CD1c-positive myeloid dendritic cell (primary cell): ENCODE measurements around the gene PLAGL2.

ENCODE experiments used
- DNase-seq: peaks from one replicate; pipeline ENCODE4 v3.0.0-alpha.2; 2016; ENCODE audit errors: extremely low spot score

The PLAGL2 gene

DNA sequence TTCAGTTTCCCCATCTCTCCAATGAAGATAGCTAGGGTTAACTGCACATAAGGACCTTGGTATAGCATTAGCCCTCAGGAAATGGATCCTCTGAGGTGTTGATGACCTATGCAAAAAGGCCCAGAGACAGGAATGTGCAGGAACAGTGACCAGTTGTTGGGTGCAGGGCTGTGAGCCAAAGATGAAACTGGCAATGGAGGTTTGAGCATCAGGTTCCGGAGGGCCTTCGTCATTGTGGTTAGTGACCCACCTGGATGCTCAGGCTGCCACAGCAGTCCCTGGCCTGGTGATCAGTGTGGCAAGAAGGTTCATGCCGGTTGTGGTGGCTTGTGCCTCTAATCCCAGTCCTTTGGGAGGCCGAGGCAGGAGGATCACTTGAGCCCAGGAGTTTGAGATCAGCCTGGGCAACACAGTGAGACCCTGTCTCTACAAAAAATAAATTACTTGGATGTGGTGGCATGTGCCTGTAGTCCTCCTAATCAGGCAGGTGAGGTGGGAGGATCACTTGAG is 54.3 kb downstream of the PLAGL2 start:
- DNase-seq: no peak

DNA sequence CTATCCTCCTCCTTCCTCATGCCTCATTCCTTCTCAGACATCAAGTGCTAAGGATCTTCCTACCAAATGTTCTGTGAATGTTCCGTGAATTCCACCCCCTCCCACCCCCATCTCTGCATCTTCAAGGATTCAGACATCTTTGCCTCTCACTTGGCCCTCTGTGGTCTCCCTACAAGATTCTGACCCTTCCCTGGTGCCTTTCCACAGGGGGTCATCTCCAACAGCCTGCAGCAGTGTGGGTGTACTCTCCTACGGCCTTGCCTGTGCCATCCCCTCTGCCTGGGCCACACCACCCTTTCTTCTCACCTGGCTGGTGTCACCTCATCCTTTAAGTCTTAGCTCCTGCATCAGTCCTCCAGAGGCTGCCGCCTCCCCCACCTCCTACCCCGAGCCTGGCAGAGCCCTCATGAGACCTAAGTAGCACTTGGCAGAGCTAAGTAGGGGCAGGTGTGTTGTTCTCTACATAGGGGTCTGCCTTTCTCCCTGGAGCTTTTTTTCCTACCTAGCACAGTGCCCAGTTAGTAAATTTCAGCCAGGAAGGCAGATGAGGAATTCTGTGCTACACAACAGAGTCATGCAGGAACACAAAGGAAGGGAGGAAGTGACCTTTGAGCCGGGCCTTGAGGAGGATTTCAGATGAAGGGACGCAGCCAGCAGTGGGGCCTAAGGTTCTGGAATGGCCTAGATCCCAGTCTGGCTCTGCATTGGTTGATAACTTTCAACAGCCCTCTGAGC is 55.0 kb downstream of the PLAGL2 start:
- DNase-seq: no peak

DNA sequence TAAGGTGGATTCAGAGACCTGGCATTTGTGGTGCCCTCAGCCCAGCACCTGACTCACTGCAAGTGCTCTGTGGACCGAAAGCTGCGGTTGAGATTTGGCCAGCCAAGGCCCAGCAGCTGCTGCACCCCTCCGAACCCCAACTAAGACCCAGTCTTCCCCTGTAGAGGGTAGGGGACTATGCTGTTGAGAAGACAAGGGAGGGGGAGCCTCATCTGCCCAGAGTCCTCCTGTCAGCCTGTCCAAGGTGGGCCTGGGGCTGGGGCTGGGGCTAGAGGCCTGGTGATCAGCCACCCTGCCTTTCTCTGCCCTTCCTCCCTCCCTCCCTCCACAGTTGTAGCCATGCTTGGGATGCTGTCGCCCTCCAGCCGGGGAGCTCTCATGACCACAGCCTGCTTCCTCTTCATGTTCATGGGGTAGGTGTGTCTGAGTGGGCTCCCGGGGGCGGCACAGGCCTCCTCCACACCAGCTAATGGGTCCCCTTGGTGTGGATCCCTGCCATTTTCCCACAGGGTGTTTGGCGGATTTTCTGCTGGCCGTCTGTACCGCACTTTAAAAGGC is 57.2 kb downstream of the PLAGL2 start:
- no peak for DNase-seq

GRCh38 chr20:32149566-32150170 is 57.9 kb downstream of the PLAGL2 start:
- DNase-seq: no peak

DNA sequence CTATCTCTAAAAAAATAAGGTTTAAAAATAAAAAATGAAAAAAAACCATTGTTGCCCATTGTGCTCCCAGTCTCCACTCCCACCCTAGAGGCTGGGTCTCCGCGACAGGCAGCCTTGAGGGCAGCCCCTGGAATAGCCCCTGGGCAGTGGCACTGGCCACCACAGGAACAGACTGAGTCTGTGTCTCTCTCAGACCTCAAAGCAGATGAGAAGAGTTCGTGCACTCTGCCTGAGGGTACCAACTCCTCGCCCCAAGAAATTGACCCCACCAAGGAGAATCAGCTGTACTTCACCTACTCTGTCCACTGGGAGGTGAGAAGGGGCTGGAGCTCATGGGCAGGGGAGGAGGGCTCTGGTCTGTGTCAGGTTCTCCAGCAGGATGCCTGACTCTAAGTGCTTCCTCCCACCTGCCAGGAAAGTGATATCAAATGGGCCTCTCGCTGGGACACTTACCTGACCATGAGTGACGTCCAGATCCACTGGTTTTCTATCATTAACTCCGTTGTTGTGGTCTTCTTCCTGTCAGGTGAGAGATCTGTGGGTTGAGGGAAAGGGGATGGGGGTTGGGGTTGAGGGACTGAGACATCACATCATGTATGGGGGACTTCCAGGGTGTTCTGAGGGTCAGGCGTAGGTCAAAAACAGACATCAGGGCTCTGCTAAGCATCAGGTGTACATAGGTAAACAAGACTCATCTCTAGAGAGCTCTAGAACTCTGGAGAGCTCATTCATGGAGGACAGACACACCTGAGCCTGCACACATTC is 62.5 kb downstream of the PLAGL2 start:
- no peak for DNase-seq

DNA sequence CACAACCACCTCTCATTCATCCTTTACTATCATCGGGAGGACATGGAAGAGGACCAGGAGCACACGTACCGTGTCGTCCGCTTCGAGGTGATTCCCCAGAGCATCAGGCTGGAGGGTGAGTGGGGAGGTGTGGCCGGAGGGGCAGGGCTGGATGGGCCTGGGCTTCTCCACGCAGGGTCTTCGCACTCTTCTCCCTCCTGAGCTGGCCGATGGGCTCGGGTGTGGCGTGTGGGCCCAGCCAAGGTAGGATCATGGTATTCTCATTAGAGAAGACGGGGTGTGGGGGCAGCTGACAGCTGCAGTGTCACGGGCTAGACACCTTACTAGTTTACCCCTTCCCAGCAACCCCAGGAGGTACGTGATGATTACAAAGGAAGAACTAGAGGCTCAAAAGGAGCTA is 64.6 kb downstream of the PLAGL2 start:
- no peak for DNase-seq
